ENCODE measurements around the gene RASGRF2.

RASGRF2 gene

DNA sequence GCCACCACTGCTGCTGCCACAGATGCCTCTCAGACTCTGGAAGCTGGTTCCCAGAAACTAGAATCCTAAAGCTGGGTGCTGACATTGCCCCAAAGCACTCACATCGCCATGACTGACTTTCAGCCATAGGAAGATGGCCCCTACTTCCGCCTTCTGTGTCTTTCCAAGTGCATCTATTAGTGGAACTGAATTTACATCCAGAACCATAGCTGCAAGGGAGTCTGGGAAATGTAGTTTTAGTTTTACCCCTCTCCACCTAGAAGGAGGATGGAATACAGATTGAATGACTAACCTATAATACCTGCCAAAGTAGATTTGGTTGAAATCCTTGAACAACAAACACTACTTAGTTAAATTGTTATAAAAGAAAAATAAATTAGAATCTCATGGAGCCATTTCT lies 118.8 kb downstream of the RASGRF2 start:
- H3K27me3 ChIP-seq (ENCODE audit: insufficient read depth, poor library complexity, severe bottlenecking): no peaks in the 10 kb centered on the region
- TF ChIP-seq REST (IDR thresholded peaks at IDR 0.05; ENCODE audit: insufficient replicate concordance, low read depth): no peak
- no peak for TF ChIP-seq CTCF (IDR thresholded peaks at IDR 0.05; ENCODE audit: insufficient read depth, low read length)
- no peak for TF ChIP-seq GABPA (IDR thresholded peaks at IDR 0.05; ENCODE audit: low read depth)
- no peak for TF ChIP-seq POLR2AphosphoS5 (IDR thresholded peaks at IDR 0.05; ENCODE audit: low read depth)
- TF ChIP-seq SPI1 (IDR thresholded peaks at IDR 0.05; ENCODE audit: borderline replicate concordance, low read depth): no peak
- no peak overlapping the region for H3K4me3 ChIP-seq (replicated peaks; ENCODE audit: insufficient read depth, low read length)
- DNase-seq (ENCODE audit: low read depth in 1 of 2, low spot score in 1 of 2): no peak
- no peak overlapping the region for H3K27ac ChIP-seq (replicated peaks)

DNA sequence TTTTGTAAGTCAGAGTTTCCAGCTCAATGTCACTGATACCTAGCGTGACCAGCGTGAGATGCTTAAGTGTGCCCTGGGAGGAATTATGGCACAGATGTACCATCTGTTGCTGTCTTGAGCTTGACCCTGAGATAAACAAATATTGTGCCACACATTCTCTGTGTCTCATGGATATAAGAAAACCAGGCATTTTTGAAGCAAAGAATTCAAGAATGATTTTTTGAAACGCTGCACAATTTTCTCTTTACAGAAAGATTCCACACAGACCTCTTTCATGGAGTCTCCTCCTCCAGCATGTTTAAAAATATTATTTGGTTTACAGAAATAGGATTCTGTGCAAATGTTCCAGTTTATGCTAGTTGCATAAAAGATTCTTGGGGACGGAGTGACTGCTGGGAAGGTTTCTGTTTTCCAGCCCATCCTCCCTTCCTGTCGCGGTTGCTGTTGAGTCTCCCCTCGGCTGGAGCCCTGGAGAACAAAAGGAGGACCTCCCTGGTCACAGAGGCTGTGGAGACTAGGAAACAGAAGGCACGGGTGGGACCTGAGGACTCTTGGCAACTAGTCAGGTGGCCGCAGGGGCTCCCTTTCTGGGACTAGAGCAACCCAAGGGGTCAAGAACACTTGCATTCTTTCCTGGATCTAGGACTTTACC lies 120.8 kb downstream of the RASGRF2 start:
- Histone ChIP-seq H3K4me3 (replicated peaks; ENCODE audit: insufficient read depth, low read length) (no peak overlapping the region), H3K27me3 (ENCODE audit: insufficient read depth, poor library complexity, severe bottlenecking) (no peaks in the 10 kb centered on the region), H3K27ac (replicated peaks) (no peak overlapping the region)
- TF ChIP-seq CTCF (IDR thresholded peaks at IDR 0.05; ENCODE audit: insufficient read depth, low read length) (no peak), POLR2AphosphoS5 (IDR thresholded peaks at IDR 0.05; ENCODE audit: low read depth) (no peak), REST (IDR thresholded peaks at IDR 0.05; ENCODE audit: insufficient replicate concordance, low read depth) (no peak), GABPA (IDR thresholded peaks at IDR 0.05; ENCODE audit: low read depth) (no peak), SPI1 (IDR thresholded peaks at IDR 0.05; ENCODE audit: borderline replicate concordance, low read depth) (no peak)
- DNase-seq (ENCODE audit: low read depth in 1 of 2, low spot score in 1 of 2): no peak

DNA sequence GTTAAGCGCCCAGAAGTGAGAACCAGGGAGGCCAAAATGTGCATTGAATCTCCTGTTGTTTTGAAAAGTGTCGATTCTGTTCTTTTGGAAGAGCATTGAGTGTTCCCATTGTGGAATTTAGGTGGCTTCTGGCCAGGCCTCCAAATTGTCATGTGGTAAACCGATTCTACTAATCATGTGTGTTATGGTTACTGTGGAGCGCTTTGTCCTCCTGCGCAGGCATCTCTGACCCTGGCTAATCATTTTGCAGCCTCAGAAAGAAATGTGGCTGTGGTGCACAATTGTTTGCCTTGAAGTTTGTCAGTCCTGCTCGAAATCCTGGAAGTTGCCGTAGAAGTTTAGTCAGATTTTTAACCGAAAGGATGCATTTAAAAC lies 121.3 kb downstream of the RASGRF2 start:
- Histone ChIP-seq H3K27ac (replicated peaks) (no peak overlapping the region), H3K27me3 (ENCODE audit: insufficient read depth, poor library complexity, severe bottlenecking) (no peaks in the 10 kb centered on the region), H3K4me3 (replicated peaks; ENCODE audit: insufficient read depth, low read length) (no peak overlapping the region)
- no peak for DNase-seq (ENCODE audit: low read depth in 1 of 2, low spot score in 1 of 2)
- TF ChIP-seq CTCF (IDR thresholded peaks at IDR 0.05; ENCODE audit: insufficient read depth, low read length): no peak
- TF ChIP-seq GABPA (IDR thresholded peaks at IDR 0.05; ENCODE audit: low read depth): no peak
- no peak for TF ChIP-seq SPI1 (IDR thresholded peaks at IDR 0.05; ENCODE audit: borderline replicate concordance, low read depth)
- TF ChIP-seq REST (IDR thresholded peaks at IDR 0.05; ENCODE audit: insufficient replicate concordance, low read depth): no peak
